ENCODE data around the gene FBXL17.
"Not testable (repeated sequence)": the region's sequence is repeated elsewhere in the genome, so short reads cannot be mapped to it uniquely, and the experiment has no call there.

Gene FBXL17

GRCh38 chr5:108238936-108239887, 142.7 kb downstream of the FBXL17 start:
- no peak for DNase-seq

- DNase-seq: no peak
Measured at GRCh38 chr5:108238461-108238860, 143.4 kb downstream of the FBXL17 start.

- DNase-seq: no peak
Measured at GRCh38 chr5:108233617-108234155, 148.2 kb downstream of the FBXL17 start.

GRCh38 chr5:108232805-108233204, 149.1 kb downstream of the FBXL17 start:
- no peak for DNase-seq

GRCh38 chr5:108222011-108222410, 159.9 kb downstream of the FBXL17 start:
- DNase-seq: no peak

- no peak for DNase-seq
Measured at GRCh38 chr5:108220834-108221233, 161.1 kb downstream of the FBXL17 start.

- no peak for DNase-seq
Measured at GRCh38 chr5:108216890-108217289, 165.0 kb downstream of the FBXL17 start.

- no peak for DNase-seq
Measured at GRCh38 chr5:108214857-108215256, 167.0 kb downstream of the FBXL17 start.

GRCh38 chr5:108212775-108213346, 169.0 kb downstream of the FBXL17 start:
- DNase-seq: no peak

- DNase-seq: no peak
Measured at GRCh38 chr5:108206707-108207106, 175.2 kb downstream of the FBXL17 start.

GRCh38 chr5:108201721-108202120, 180.2 kb downstream of the FBXL17 start:
- no peak for DNase-seq

- DNase-seq: no peak
Measured at GRCh38 chr5:108196276-108196675, 185.6 kb downstream of the FBXL17 start.

- no peak for DNase-seq
Measured at GRCh38 chr5:108193021-108193795, 188.7 kb downstream of the FBXL17 start.

- DNase-seq: no peak
Measured at GRCh38 chr5:108184940-108185339, 197.0 kb downstream of the FBXL17 start.

- no peak for DNase-seq
Measured at GRCh38 chr5:108181975-108182374, 199.9 kb downstream of the FBXL17 start.

GRCh38 chr5:108174286-108174685, 207.6 kb downstream of the FBXL17 start:
- DNase-seq: no peak

- no peak for DNase-seq
Measured at GRCh38 chr5:108171759-108172158, 210.1 kb downstream of the FBXL17 start.

- no peak for DNase-seq
Measured at GRCh38 chr5:108168915-108169314, 213.0 kb downstream of the FBXL17 start.

- no peak for DNase-seq
Measured at GRCh38 chr5:108167174-108167573, 214.7 kb downstream of the FBXL17 start.

GRCh38 chr5:108164574-108164973, 217.3 kb downstream of the FBXL17 start:
- DNase-seq: no peak

GRCh38 chr5:108152854-108153253, 229.0 kb downstream of the FBXL17 start:
- not testable (repeated sequence) for DNase-seq

- DNase-seq: no peak
Measured at GRCh38 chr5:108149369-108149768, 232.5 kb downstream of the FBXL17 start.

- DNase-seq: no peak
Measured at GRCh38 chr5:108148715-108149139, 233.2 kb downstream of the FBXL17 start.

Data from CD4-positive, alpha-beta T cell treated with Interleukin-4 for 4 hours (primary cell).